Breast epithelium (tissue), 3 donors: Measurements from ENCODE around the gene FAM221B.

Experiments used
- CTCF ChIP-seq, 3 donors: fragments of 450-650 bp; IDR thresholded peaks; one replicate each; pipeline ENCODE4 v1.5.1; 2016 to 2017; ENCODE audit warnings: antibody characterized with exemption in 3 of 3, mild to moderate bottlenecking in 3 of 3, moderate library complexity in 3 of 3
- POLR2AphosphoS5 ChIP-seq, 3 donors: sonication (generic); formaldehyde crosslinking; IDR thresholded peaks; one replicate each; pipeline ENCODE4 v1.6.1; 2017; ENCODE audit warnings: antibody characterized with exemption in 3 of 3

- TF ChIP-seq CTCF (IDR thresholded peaks at IDR 0.05) (no peak), POLR2AphosphoS5 (IDR thresholded peaks at IDR 0.05) (no peak)
Observed at GRCh38 chr9:35847792-35848572, 19.4 kb upstream of the FAM221B start.
